SK-N-SH treated with all-trans-retinoic acid at 6 μM for 48 hours (cell line): Measurements from ENCODE around the gene DHX30.

Source experiments
- ESRRG ChIP-seq: fragments of 250-450 bp; sonication (Bioruptor Pico); IDR thresholded peaks from 2 replicates; pipeline ENCODE4 v1.6.1; 2021; ENCODE audit warnings: mild to moderate bottlenecking
- GLIS3 ChIP-seq: fragments of 250-450 bp; sonication (Bioruptor Pico); IDR thresholded peaks from 2 replicates; pipeline ENCODE4 v1.5.0; 2020; ENCODE audit warnings: mild to moderate bottlenecking, moderate library complexity
- ZC3H10 ChIP-seq: fragments of 250-450 bp; sonication (Bioruptor Pico); IDR thresholded peaks from 2 replicates; pipeline ENCODE4 v1.5.1; 2021; ENCODE audit warnings: mild to moderate bottlenecking, moderate library complexity
- ZFP3 ChIP-seq: fragments of 250-450 bp; sonication (Bioruptor Pico); IDR thresholded peaks from 2 replicates; pipeline ENCODE4 v1.5.0; 2020; ENCODE audit warnings: mild to moderate bottlenecking, moderate library complexity
- TF ChIP-seq, protein P1 (sequence below): fragments of 250-450 bp; sonication (Bioruptor Pico); IDR thresholded peaks from 2 replicates; pipeline ENCODE4 v1.8.0; 2020; ENCODE audit warnings: mild to moderate bottlenecking, moderate library complexity, borderline replicate concordance

DNA sequence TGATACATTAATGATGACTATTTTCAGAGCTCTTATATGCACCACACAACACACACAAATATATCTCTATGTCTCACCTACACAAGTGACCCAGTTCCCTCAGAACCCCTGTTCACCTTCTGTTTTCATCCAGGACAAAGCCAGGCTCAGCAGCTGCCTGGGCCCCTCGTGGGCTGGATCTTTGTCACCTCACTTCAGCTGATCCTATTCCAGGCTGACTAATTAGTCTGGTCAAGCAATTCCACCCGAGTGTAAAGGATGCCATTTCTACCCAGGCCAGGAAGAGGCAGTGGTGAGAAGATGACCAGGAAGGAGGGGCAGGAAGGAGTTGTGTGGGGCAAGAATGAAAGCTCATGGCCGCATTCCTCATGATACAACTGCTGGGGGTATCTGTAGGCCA lies 62.3 kb downstream of the DHX30 start:
- TF ChIP-seq, protein P1, sequence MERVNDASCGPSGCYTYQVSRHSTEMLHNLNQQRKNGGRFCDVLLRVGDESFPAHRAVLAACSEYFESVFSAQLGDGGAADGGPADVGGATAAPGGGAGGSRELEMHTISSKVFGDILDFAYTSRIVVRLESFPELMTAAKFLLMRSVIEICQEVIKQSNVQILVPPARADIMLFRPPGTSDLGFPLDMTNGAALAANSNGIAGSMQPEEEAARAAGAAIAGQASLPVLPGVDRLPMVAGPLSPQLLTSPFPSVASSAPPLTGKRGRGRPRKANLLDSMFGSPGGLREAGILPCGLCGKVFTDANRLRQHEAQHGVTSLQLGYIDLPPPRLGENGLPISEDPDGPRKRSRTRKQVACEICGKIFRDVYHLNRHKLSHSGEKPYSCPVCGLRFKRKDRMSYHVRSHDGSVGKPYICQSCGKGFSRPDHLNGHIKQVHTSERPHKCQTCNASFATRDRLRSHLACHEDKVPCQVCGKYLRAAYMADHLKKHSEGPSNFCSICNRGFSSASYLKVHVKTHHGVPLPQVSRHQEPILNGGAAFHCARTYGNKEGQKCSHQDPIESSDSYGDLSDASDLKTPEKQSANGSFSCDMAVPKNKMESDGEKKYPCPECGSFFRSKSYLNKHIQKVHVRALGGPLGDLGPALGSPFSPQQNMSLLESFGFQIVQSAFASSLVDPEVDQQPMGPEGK (CRISPR knock-in tag): no peak
- TF ChIP-seq ZC3H10 (CRISPR knock-in tag): no peak
- no peak for TF ChIP-seq GLIS3 (CRISPR knock-in tag)
- no peak for TF ChIP-seq ZFP3 (CRISPR knock-in tag)
- TF ChIP-seq ESRRG: no peak
